NCI-H2196 treated with DMSO at 0.1 percent for 48 hours (cell line): ENCODE measurements around the gene SLC43A3.
"Not testable (repeated sequence)": the region's sequence is repeated elsewhere in the genome, so short reads cannot be mapped to it uniquely, and the experiment has no call there.

Experiments
- DNase-seq: peaks from one replicate; lab custom pipeline; 2025; ENCODE audit not compliant: unreplicated experiment; lab: John Stamatoyannopoulos, UW

The SLC43A3 gene

DNA sequence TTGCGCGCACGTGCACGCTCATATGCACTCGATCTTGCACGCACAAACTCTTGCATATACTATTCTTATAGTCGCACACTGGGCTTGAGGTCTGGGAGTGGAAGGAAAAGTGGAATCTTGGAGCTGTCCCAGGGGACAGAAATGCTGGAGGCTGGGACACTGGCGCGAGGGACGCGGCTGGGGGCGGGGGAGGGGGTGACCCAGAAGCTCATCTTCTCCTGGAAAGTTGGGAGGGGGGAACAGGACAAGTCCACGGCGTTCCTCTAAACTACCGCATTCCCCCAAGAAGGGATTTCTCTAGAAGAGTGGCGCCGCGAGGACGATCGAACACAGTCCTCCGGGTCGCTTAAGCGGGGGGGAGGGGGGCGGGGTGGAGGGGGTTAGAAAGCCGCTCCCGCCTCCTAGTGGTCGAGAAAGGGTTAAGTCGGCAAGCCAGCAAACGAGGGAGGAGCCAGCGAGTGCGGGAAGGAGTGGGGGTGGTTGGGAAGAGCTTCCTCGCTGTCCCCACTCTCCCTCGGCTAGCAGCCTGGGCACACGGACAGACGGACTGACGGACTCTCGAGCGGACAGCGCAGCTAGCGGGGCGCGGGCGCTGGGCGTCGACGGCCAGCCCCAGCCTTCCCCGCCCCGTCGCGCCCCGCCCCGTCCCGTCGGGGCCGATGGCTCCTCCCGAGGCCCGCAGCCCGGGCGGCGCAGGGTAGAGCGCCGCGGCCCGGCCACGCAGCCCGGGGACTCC, 33.3 kb upstream of the SLC43A3 start, which contains the start of gene RTN4RL2:
TSS of gene RTN4RL2 (plus strand) at position 507 of the 736 bp plus-strand sequence. CDS start 338 bp downstream, outside the sequence.
- peak; percentile 38 for DNase-seq

DNA sequence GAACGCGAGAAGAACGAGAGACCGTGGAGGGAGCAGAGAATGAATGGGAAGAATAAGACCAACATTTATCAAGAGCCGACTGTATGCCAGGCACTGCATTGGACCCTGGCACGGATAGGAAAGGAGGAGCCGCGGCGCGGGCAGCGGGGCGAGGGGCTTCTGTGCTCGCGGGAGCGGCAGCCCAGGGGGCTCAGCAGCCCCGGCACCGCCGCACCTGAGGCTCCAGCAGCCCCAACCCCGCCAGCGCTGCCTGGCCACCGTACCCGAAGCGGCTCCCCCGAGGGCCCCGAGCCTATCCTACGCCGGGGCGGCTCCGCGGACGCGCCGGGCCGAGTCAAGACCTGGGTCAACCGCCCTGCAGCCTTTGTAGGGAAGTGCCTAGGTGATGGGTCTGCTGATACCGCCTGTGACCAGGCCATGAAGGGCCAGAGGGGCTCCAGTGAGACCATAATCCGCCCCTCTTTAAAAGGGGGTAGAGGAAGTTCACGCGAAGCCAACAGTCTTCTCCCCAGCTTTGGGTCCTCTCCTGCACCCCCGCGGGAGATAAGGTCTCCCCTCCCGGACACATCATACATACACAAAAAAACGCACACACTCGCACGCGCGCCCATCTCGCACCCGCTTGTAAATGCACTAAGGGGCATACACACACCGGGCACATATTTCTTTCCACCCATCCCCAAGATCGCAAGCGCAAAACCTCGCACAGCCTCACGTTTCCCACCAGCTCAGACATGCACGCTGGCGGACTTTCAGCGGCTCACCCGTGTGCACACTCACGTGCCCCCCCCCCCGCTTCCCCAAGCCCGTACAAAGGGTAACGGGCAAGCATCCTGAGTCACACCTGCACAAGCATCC, 32.5 kb upstream of the SLC43A3 start:
- no peak for DNase-seq

DNA sequence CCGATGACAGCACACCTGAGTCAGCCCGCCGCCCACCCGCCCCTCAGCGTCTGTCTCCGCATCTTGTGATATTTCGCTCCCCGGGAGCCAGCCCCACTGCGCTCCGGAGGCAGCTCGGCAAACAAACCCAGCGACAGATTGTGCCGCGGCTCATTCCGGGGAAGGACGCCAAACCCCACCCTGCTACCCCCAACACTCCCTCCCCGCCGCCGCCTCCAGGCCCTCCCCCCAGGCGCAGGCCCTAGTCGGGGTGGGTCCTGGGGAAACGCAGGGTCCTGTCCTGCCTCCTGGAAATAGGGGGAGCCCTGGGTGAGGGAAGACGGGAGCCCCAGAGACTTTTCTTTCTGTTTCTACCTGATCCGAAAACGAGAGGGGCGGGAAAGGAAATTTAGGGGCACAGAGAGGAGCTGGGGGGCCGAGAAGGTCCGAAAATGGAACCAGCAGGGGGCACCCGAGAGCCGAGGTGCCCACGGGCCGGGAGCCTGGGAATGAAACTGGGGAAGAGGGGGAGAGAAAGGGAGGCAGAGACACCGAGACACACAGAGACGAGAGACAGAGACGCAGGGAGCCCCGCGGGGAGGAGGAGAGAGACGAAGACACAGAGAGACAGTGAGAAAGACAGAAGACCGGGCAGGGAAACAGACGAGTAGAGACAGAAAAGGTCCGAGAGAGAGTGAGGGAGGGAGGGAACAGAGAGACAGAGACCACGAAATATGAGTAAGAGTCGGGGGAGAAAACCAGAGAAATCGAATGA, 31.7 kb upstream of the SLC43A3 start:
- no peak for DNase-seq

DNA sequence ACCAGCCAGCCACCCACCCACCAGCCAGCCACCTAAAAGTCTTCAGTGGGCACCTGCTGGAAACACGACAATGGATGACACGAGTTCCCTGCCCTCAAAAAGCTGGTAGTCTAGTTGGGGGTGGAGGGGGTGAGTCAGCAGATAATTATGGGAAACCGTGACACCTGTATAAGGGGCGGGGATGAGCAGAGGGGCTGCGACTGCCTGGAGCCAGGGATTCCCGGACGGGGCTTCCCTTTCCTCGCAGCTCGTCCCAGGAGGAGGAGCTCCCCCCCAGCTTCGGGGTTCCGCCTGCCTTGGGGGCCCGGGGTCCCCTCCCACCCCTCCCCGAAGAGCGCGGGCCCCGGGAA, 31.1 kb upstream of the SLC43A3 start:
- no peak for DNase-seq

DNA sequence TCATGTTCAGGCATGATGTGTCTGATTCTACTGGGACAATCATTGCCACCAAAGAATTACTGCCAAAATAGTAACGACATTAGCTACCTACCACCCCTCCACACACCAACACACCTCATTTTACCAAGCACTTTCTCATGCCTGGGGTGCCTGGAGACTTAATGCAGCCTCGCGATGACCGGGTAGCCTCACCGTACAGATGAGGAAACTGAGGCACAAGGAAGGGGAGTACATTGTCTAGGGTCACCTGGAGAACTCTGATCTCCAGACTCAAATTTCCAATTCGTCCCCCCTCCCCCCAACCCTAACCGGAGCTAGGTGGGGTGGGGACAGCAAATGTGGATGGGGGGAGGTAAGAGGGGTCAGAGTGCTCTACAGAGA, 30.7 kb upstream of the SLC43A3 start:
- no peak for DNase-seq

DNA sequence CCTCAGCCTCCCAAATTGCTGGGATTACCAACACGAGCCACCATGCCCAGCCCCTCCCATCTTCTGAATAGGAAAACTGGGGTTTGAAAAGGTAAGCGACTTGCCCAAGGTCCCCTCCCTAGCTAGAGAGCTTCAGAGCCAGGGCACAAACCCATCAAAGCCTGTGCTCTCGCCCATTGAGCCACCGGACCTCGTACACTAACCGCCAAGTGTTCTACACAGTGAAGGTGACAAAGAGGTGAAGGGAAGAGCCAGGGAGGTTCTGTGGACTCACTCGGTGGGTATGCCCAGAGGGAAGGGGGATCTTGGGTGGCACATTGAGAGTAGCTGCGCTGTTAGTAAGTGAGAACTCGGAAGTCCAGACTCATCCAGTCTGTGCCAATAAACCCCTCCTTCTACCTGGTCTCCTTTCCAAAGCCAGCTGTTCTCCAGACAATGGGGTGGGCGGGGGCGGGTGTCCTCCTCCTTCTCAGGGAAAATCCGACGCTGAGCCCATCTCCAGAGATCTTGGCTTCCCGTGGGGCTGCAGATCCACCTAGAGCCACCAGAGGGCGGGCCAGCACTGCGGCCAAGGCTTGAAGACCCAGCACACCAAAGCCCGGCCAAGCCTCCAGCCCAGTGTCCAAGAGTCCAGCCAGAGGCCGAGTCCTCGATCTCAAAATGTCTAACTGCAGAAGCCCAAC, 30.2 kb upstream of the SLC43A3 start:
- peak; percentile 69 for DNase-seq

DNA sequence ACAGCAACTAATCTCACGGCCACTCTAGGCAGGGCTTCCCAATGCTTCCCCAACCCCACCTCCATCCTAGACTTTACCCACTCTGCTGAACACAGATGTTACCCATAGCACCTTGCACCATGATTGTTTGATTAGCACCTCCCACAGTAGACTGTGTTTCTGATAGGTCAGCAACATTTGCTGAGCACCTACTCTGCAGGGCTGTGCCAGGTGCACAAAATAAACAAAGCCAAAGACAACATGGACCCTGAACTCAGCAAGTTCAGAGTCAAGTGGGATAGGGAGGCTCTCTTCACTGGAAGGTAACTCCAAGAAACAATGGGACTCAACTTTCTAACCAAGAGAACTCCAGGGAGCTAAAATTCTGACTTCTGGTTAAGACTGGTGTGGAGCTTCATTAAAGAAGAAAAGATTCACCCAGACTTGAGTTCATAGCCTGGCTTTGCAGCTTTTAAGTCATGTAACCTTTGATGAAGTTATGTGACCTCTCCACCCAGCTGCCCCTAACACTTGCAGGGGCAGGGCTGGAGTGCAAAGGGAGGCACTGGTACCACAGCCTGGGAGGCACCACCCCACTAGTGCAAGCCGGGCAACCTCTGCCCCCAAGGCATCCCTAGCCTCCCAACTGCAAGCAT, 26.7 kb upstream of the SLC43A3 start:
- DNase-seq: no peak

DNA sequence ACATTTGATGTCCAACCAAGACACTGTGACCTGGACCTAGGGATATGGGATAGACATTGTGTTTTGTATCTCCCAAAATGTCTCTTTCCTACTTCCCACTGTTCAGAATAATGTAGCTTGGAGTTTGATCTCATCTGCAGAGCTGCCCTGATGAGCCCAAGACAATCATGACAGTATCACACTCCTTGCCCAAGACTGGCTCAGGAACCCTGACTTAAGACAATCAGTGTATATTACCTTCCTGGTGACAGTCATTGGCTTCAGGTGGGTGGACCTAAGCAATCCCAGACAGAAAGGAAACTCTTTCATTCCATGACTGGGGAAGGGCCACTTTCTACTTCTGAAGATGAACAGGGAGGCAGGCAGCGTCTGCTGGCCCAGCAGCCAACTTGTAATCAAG, 19.1 kb upstream of the SLC43A3 start:
- no peak for DNase-seq

DNA sequence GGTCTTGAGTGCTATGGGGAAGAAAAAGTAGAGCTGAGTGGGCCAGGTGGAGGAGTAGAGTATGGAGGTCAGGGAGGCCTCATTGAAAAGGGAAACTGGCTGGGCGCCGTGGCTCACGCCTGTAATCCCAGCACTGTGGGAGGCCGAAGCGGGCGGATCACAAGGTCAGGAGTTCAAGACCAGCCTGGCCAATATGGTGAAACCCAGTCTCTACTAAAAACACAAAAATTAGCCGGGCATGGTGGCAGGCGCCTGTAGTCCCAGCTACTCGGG, 18.1 kb upstream of the SLC43A3 start:
- not testable (repeated sequence) for DNase-seq

DNA sequence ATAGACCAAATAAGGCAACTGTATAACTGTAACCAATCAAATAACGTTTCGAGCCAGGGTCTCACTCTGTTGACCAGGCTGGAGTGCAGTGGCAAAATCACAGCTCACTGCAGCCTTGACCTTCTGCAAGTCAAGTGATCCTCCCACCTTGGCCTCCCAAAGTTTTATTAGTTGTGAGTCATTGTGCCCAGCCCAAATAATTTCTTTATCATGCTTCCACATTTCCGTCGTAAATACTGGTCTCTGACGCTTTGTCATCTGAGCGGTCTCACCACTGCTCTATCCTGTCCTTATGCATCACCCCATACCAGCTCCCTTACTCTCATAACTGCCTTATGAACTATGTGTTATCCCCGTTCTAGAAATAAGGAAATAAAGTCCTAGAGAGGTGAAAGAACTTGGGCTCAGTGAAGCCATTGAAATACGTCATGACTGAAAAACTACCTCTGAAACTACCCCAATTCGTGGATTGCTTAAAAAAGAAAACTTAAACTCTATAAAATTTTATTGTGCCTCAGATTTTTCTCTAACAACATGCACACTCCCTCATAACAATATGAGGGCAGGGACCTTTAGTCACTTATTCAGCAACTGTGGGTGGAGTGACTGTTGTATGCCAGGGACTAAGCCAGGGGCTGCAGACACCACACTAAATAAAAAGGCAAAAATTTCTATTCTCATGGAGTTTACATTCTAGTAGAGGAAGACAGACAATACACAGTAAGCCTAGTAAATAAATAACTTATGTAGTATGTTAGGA, 17.6 kb upstream of the SLC43A3 start:
- no peak for DNase-seq

DNA sequence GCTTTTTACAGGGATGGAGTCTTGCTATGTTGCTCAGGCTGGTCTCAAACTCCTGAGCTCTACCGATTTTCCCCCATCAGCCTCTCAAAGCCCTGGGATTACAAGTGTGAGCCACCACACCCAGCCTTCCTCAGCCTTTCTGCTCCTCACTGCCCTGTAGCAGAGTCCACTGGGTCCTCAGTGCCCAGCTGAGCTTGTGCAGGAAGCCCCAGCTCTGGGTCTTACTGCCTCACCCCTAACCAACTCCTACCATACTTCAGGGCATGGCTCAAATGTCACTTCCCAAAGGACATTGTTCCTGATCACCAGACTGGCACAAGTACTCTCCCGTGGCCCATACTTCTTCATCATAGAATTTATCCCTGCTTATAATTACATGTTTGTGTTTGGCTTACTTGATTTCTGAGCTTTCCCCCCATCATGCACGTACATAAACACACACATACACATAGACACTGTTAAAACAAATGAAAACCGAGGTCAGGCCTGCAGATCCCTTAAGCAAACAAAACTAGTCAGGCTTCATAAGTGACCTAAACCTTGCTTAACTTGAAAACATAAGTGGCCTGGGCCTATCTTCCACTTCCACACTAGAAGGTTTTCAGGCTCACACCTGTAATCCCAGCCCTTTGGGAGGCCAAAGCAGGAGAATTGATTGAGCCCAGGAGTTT, 14.0 kb upstream of the SLC43A3 start:
- no peak for DNase-seq

DNA sequence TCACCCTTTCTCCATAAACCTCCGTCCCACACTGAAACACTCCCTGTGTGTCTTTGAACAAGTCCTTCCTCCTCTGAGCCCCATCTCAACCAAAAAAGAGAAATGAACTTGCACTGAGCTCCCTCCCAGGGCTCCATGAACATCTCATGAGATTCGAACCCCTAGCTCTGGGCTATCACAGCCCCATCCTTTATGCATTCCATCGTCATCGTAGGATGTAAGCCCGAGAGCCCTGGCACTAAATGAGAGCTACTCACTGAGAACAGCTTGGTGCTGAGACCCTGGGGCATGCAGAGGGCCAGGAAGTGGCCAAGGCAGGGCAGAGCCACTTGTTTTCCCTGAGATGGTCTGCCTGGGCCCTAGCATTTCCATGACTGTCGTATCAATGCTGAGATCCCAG, 12.9 kb upstream of the SLC43A3 start:
- DNase-seq: no peak

DNA sequence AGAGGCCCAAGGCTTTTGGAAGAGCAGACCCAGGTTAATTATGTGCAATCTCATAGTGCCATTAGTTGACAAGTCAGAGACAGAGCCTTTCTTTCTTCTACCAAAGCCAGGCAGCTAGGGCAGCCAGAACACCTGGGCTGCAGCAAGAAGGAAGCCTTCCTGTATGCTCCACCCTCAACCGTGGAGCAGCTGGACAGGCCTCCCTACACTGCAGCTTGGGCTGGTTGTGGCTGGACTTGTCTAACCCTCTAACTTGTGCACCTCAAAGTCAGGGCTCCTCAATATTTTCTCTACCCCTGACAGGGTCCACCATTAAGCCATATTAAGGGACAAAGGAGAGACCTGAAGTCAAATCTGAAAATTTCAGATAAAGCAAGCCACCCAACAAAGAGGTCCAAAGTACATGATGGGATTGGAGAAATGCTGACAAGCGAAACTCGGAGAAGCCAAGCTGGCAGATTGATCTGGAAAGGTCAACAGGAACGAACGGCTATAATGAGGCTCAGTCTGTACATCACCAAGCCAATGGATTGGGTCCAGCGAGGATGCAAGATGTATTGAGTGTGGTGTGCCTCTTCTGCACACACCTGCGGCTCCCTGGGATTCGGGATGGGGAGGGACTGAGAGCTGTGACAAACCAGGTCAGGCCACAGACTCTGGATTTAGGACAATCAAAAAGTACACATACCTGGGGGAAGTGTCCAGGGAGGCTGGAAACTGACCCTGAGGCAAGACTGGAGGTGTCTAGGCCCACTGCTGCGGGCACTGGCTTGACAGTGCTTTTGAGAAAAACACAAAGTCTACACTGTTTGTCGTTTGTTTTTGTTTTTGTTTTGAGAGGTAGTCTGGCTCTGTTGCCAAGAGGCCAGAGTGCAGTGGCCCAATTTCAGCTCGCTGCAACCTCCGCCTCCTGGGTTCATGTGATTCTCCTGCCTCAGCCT, 11.7 kb upstream of the SLC43A3 start:
- no peak for DNase-seq

DNA sequence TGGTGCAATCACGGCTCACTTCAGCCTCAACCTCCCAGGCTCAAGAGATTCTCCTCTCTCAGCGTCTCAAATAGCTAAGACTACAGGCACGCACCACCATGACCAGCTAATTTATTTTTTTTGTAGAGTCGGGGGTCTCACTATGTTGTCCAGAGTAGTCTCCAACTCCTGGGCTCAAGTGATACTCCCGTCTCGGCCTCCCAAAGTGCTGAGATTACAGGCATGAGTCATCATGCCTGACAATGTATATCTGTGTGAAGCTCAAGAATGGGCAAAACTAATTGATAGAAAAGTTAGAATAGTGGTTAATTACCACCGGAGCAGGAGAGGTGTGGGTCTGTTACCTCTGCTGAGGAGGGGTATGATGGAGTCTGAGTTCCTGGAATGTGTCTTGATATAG, 9.1 kb upstream of the SLC43A3 start:
- DNase-seq: no peak

DNA sequence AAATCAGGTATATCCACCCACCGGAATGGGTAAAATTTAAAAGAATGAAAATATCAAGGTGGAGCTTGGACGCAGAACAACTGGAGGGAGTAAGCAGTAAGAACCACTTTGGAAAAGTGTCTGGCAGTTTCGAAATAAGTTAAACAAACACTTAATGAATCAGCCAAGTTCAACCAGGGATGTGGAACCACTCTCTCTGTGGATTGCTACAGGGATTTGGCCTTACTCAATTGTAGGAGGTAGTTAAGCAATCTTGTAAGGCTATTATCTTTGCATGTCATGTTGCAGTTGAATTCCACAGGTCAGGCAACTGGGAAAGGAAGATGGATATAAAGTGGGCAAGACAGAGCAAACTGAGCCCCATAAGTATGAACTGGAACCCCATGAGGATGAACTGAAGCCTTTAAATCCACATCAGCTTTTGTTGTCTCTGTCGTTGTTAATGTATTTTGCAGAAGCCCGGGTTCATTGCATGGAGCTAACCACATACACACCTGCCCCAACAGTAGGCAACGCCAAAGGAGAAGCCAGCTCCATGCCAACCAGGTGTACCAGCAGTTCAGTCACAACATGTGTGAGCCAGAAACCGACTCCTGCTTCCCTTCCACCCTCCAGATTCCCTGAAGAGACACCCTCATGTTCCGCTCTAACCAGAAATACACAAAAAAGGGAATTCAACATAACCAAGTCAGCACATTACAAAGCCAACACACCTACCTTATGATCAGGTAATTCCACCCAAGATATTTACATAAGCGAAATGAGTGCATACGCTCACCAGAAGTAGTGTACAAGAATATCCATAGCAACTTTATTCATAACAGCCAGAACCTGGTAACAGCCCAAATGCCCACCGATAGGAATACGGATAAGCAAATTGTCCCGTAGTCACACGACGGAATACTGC, 8.0 kb upstream of the SLC43A3 start:
- no peak for DNase-seq

DNA sequence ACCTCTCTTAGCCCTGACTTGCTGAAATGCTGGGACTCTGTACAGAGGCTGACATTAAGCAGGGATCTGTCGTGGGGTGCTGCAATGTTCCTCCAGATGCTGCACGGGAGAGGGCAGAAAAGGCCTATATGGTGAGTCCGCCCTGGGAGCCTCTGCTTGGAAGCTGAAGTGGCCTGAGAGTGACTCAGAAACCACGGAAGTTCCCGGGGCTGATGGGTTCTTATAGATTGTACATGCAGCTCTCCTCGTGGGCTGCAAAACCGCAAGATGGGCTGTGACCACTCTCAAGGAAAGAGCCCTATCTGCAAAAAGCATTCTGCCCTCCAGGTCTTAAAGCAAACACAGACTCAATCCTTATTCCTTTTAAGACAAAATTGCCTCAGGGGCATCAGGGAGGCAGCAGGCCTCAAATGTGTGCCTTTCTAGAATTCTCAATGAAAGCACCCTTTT, 5.8 kb upstream of the SLC43A3 start:
- no peak for DNase-seq

DNA sequence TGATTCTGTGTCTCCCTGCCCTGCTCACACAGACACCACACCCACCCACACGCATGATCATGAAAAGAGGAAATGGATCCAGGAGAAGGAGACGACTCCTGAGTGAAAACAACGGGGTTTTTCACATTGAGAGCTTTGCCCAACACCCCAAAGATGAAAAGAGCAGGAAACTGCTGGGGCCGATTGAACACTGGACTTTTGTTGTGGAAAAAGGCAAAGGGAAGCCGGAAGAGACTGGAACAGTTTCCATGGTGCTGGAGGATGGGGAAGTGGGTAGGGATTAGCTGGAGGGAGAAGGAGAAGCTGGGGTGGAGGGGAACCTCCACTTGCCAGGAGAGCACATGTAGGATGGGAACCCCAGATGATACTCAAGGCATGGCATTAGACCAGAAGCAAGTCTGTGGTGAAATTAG, 5.2 kb upstream of the SLC43A3 start:
- DNase-seq: no peak
